ENCODE data around the gene MEGF10.

The MEGF10 gene

DNA sequence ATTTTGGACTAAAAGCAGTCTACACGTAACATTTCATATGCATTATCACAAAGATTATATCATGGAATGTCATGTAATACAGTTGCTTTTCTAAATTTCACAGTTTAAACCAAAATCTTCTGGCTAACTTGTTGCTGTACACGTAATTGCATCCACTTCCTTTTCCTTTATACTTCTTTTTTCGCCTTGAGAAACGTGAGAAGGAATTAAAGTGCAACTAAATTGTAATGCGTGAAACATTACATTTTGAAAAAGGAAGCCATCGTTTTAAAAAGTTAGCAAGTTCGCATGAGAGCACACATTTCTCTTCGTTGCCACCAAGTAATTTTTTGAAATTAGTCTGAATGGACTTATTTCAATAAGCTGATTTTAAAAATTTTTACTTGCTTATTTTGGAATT lies 80.0 kb downstream of the MEGF10 start:
- DNase-seq (ENCODE audit: low spot score) = no peak
- in situ Hi-C loops (cut with MboI; ENCODE audit: low pct_unique_long_range_greater_than_20kb, low sequenced_read_pairs, unreplicated experiment) = no loop called here

GRCh38 chr5:127373858-127374491 lies 83.4 kb downstream of the MEGF10 start:
- TF ChIP-seq, protein P1, sequence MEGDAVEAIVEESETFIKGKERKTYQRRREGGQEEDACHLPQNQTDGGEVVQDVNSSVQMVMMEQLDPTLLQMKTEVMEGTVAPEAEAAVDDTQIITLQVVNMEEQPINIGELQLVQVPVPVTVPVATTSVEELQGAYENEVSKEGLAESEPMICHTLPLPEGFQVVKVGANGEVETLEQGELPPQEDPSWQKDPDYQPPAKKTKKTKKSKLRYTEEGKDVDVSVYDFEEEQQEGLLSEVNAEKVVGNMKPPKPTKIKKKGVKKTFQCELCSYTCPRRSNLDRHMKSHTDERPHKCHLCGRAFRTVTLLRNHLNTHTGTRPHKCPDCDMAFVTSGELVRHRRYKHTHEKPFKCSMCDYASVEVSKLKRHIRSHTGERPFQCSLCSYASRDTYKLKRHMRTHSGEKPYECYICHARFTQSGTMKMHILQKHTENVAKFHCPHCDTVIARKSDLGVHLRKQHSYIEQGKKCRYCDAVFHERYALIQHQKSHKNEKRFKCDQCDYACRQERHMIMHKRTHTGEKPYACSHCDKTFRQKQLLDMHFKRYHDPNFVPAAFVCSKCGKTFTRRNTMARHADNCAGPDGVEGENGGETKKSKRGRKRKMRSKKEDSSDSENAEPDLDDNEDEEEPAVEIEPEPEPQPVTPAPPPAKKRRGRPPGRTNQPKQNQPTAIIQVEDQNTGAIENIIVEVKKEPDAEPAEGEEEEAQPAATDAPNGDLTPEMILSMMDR (IDR thresholded peaks at IDR 0.05; ENCODE audit: extremely low read depth, insufficient read depth, missing control alignments) = peak; percentile 19
- in situ Hi-C loops (cut with MboI; ENCODE audit: low pct_unique_long_range_greater_than_20kb, low sequenced_read_pairs, unreplicated experiment) = no loop called here
- no peak for DNase-seq (ENCODE audit: low spot score)

More for the DNA sequence above, 80.0 kb downstream of the MEGF10 start:
- TF ChIP-seq, protein P1 (IDR thresholded peaks at IDR 0.05; ENCODE audit: extremely low read depth, insufficient read depth, missing control alignments) = no peak

DNA sequence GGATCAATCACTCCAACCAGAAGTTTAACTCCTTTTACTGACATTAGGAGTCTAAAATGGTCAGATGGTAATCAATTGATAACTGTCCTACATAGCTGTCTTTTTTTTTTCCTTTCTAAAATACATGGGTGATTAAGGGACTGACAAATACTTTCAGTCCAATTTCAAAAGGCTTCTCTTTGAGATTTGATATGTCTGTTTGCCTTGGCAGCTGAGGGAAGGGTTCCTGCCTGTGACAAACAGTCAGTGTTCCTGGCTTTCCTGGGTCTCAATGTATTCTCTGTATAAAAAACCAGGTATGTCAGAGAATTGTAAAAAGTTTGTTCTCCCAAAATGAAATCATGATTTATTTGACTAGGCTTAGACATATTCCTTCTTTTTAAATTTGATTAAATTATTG lies 84.5 kb downstream of the MEGF10 start:
- no peak for DNase-seq (ENCODE audit: low spot score)
- in situ Hi-C loops (cut with MboI; ENCODE audit: low pct_unique_long_range_greater_than_20kb, low sequenced_read_pairs, unreplicated experiment) = no loop called here
- TF ChIP-seq, protein P1 (IDR thresholded peaks at IDR 0.05; ENCODE audit: extremely low read depth, insufficient read depth, missing control alignments) = no peak

DNA sequence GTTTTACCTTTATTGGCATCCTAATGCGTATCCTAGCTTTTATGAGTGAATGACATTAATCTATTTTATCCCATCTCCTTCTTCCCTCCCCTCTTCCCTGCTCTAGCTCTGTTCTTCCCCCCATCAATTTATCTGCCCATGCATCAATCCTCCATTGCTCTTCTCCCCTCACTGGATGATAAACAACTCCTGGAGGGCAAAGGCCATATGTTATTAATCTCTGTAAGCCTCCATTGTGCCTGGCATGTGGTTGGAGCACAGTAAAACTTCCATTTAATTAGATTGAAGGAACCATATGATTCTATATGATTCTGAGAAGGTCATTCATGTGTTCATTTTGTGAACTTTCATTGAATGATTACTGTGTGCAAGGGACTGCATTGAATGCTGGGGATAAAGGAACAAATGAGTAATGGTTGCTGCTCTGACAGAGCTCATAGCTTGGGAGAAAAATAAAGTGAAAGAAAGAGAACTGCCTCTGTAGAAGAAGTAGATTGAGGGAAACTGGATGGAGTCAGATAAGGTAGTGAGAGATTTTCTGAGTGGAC lies 85.0 kb downstream of the MEGF10 start:
- TF ChIP-seq, protein P1 (IDR thresholded peaks at IDR 0.05; ENCODE audit: extremely low read depth, insufficient read depth, missing control alignments) = no peak
- in situ Hi-C loops (cut with MboI; ENCODE audit: low pct_unique_long_range_greater_than_20kb, low sequenced_read_pairs, unreplicated experiment) = no loop called here

DNA sequence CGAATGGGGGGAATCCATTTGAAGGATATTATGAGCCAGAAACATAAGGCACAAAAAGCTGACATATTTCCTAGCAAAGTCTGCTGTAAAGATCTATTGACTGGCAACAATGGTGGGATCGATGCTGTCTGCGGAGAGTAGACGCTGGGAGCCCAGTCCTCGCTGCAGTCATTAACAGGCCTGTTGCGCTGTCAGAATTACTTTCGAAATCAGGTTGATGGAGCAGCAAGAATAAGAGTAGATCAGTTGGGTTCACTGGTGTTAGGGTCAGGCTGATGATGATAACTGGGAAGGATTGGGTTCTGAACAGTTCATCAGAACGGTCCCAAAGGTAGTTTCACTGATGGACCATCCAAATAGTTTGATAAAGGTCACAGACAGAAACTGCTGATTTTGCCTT lies 87.1 kb downstream of the MEGF10 start:
- TF ChIP-seq, protein P1 (IDR thresholded peaks at IDR 0.05; ENCODE audit: extremely low read depth, insufficient read depth, missing control alignments) = no peak
- in situ Hi-C loops (cut with MboI; ENCODE audit: low pct_unique_long_range_greater_than_20kb, low sequenced_read_pairs, unreplicated experiment) = no loop called here
- DNase-seq (ENCODE audit: low spot score) = no peak

More for the DNA sequence above, 85.0 kb downstream of the MEGF10 start:
- no peak for DNase-seq (ENCODE audit: low spot score)

DNA sequence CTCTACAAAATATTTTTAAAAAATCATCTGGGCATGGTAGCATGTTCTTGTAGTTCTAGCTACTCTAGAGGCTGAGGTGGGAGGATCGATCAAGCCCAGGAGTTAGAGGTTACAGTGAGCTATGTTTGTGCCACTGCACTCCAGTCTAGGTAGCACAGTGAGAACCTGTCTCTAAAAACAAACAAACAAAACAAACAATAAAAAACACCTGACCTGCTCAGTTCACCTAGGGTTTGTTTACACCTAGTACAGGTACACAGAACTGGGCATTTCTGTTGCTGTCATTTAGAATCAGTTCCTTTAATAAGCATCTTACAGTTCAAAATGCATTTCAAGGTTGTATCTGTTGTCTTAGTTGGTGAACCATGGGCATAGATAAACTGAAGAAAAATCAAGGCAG lies 95.3 kb downstream of the MEGF10 start:
- TF ChIP-seq, protein P1 (IDR thresholded peaks at IDR 0.05; ENCODE audit: extremely low read depth, insufficient read depth, missing control alignments) = no peak

More for the DNA sequence above, 95.3 kb downstream of the MEGF10 start:
- in situ Hi-C loops (cut with MboI; ENCODE audit: low pct_unique_long_range_greater_than_20kb, low sequenced_read_pairs, unreplicated experiment) = no loop called here
- no peak for DNase-seq (ENCODE audit: low spot score)
